ENCODE results near the gene TSSK3. TPM values are rescaled to one million over a fixed set of nuclear protein-coding genes. Genes with fewer than 3 reads are reported as not detected.
A peak's percentile ranks its signal among the peaks of the same experiment; 100 is the strongest.

Gene TSSK3
- total RNA-seq, 1 experiment from 2014 or later, result 2.9 TPM

DNA sequence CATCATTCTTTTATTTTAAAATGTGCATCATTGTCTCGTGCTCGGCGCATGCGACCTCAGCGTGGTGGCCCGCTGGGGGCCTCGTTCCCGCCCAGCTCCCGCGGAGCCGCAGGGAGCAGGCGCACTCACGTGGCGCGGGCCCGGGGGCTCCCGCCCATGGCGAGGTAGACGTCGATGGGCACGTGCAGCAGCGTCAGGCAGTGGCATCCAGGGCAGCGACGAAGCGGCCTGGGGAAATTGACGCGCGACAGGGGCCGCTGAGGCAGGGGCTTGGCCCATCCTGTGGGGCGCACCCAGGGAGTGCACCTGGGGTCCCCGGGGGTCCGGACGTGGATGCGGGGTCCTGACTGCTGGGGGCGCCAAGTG lies 1.0 kb upstream of the TSSK3 start (continued):
- TF ChIP-seq, protein P1, sequence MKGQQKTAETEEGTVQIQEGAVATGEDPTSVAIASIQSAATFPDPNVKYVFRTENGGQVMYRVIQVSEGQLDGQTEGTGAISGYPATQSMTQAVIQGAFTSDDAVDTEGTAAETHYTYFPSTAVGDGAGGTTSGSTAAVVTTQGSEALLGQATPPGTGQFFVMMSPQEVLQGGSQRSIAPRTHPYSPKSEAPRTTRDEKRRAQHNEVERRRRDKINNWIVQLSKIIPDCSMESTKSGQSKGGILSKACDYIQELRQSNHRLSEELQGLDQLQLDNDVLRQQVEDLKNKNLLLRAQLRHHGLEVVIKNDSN (CRISPR knock-in tag; IDR thresholded peaks at IDR 0.05), result peak; percentile 82
- TF ChIP-seq, protein P2, sequence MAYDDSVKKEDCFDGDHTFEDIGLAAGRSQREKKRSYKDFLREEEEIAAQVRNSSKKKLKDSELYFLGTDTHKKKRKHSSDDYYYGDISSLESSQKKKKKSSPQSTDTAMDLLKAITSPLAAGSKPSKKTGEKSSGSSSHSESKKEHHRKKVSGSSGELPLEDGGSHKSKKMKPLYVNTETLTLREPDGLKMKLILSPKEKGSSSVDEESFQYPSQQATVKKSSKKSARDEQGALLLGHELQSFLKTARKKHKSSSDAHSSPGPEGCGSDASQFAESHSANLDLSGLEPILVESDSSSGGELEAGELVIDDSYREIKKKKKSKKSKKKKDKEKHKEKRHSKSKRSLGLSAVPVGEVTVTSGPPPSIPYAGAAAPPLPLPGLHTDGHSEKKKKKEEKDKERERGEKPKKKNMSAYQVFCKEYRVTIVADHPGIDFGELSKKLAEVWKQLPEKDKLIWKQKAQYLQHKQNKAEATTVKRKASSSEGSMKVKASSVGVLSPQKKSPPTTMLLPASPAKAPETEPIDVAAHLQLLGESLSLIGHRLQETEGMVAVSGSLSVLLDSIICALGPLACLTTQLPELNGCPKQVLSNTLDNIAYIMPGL (CRISPR knock-in tag; IDR thresholded peaks at IDR 0.05), result peak; percentile 37; the same call in 1 of the 2 replicates
- TF ChIP-seq, protein P3, sequence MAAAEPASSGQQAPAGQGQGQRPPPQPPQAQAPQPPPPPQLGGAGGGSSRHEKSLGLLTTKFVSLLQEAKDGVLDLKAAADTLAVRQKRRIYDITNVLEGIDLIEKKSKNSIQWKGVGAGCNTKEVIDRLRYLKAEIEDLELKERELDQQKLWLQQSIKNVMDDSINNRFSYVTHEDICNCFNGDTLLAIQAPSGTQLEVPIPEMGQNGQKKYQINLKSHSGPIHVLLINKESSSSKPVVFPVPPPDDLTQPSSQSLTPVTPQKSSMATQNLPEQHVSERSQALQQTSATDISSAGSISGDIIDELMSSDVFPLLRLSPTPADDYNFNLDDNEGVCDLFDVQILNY (CRISPR knock-in tag; IDR thresholded peaks at IDR 0.05), result peak; percentile 86
- TF ChIP-seq, protein P4, sequence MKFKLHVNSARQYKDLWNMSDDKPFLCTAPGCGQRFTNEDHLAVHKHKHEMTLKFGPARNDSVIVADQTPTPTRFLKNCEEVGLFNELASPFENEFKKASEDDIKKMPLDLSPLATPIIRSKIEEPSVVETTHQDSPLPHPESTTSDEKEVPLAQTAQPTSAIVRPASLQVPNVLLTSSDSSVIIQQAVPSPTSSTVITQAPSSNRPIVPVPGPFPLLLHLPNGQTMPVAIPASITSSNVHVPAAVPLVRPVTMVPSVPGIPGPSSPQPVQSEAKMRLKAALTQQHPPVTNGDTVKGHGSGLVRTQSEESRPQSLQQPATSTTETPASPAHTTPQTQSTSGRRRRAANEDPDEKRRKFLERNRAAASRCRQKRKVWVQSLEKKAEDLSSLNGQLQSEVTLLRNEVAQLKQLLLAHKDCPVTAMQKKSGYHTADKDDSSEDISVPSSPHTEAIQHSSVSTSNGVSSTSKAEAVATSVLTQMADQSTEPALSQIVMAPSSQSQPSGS (CRISPR knock-in tag; IDR thresholded peaks at IDR 0.05; ENCODE audit: borderline replicate concordance, low read depth), result peak; percentile 83; the same call in 1 of the 2 replicates
- TF ChIP-seq PRRX2 (CRISPR knock-in tag; IDR thresholded peaks at IDR 0.05) (no peak), JAZF1 (CRISPR knock-in tag; IDR thresholded peaks at IDR 0.05) (no peak), NFYB (CRISPR knock-in tag; conservative IDR thresholded peaks at IDR 0.05; ENCODE audit: low read depth) (0 out of 2 replicates have a peak, but pooled peaks have one; percentile 32), NR2C2 (CRISPR knock-in tag; IDR thresholded peaks at IDR 0.05) (0 out of 2 replicates have a peak, but pooled peaks have one; percentile 60), NFE2L1 (CRISPR knock-in tag; IDR thresholded peaks at IDR 0.05) (peak; percentile 76; the same call in 1 of the 2 replicates), MYBL2 (CRISPR knock-in tag; IDR thresholded peaks at IDR 0.05) (0 out of 2 replicates have a peak, but pooled peaks have one; percentile 77), ESRRA (CRISPR knock-in tag; IDR thresholded peaks at IDR 0.05; ENCODE audit: borderline replicate concordance) (peak; percentile 89), SMAD4 (CRISPR knock-in tag; IDR thresholded peaks at IDR 0.05) (peak; percentile 62; the same call in 1 of the 2 replicates), NR1H2 (CRISPR knock-in tag; IDR thresholded peaks at IDR 0.05) (no peak), TCF7 (CRISPR knock-in tag; IDR thresholded peaks at IDR 0.05; ENCODE audit: low read depth) (no peak), FOXP1 (CRISPR knock-in tag; IDR thresholded peaks at IDR 0.05; ENCODE audit: borderline replicate concordance) (peak; percentile 88), GTF2I (CRISPR knock-in tag; conservative IDR thresholded peaks at IDR 0.05) (no peak), CREB1 (CRISPR knock-in tag; IDR thresholded peaks at IDR 0.05) (peak; percentile 51; the same call in 1 of the 2 replicates), RORB (CRISPR knock-in tag; IDR thresholded peaks at IDR 0.05) (no peak), TEAD1 (CRISPR knock-in tag; IDR thresholded peaks at IDR 0.05) (peak; percentile 60)
- TF ChIP-seq, protein P5, sequence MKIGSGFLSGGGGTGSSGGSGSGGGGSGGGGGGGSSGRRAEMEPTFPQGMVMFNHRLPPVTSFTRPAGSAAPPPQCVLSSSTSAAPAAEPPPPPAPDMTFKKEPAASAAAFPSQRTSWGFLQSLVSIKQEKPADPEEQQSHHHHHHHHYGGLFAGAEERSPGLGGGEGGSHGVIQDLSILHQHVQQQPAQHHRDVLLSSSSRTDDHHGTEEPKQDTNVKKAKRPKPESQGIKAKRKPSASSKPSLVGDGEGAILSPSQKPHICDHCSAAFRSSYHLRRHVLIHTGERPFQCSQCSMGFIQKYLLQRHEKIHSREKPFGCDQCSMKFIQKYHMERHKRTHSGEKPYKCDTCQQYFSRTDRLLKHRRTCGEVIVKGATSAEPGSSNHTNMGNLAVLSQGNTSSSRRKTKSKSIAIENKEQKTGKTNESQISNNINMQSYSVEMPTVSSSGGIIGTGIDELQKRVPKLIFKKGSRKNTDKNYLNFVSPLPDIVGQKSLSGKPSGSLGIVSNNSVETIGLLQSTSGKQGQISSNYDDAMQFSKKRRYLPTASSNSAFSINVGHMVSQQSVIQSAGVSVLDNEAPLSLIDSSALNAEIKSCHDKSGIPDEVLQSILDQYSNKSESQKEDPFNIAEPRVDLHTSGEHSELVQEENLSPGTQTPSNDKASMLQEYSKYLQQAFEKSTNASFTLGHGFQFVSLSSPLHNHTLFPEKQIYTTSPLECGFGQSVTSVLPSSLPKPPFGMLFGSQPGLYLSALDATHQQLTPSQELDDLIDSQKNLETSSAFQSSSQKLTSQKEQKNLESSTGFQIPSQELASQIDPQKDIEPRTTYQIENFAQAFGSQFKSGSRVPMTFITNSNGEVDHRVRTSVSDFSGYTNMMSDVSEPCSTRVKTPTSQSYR (CRISPR knock-in tag; IDR thresholded peaks at IDR 0.05), result peak; percentile 78
- TF ChIP-seq, protein P6, sequence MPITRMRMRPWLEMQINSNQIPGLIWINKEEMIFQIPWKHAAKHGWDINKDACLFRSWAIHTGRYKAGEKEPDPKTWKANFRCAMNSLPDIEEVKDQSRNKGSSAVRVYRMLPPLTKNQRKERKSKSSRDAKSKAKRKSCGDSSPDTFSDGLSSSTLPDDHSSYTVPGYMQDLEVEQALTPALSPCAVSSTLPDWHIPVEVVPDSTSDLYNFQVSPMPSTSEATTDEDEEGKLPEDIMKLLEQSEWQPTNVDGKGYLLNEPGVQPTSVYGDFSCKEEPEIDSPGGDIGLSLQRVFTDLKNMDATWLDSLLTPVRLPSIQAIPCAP (CRISPR knock-in tag; IDR thresholded peaks at IDR 0.05), result peak; percentile 72; the same call in 1 of the 2 replicates
- TF ChIP-seq, protein P7, sequence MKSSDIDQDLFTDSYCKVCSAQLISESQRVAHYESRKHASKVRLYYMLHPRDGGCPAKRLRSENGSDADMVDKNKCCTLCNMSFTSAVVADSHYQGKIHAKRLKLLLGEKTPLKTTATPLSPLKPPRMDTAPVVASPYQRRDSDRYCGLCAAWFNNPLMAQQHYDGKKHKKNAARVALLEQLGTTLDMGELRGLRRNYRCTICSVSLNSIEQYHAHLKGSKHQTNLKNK (CRISPR knock-in tag; IDR thresholded peaks at IDR 0.05), result no peak
- TF ChIP-seq, protein P8, sequence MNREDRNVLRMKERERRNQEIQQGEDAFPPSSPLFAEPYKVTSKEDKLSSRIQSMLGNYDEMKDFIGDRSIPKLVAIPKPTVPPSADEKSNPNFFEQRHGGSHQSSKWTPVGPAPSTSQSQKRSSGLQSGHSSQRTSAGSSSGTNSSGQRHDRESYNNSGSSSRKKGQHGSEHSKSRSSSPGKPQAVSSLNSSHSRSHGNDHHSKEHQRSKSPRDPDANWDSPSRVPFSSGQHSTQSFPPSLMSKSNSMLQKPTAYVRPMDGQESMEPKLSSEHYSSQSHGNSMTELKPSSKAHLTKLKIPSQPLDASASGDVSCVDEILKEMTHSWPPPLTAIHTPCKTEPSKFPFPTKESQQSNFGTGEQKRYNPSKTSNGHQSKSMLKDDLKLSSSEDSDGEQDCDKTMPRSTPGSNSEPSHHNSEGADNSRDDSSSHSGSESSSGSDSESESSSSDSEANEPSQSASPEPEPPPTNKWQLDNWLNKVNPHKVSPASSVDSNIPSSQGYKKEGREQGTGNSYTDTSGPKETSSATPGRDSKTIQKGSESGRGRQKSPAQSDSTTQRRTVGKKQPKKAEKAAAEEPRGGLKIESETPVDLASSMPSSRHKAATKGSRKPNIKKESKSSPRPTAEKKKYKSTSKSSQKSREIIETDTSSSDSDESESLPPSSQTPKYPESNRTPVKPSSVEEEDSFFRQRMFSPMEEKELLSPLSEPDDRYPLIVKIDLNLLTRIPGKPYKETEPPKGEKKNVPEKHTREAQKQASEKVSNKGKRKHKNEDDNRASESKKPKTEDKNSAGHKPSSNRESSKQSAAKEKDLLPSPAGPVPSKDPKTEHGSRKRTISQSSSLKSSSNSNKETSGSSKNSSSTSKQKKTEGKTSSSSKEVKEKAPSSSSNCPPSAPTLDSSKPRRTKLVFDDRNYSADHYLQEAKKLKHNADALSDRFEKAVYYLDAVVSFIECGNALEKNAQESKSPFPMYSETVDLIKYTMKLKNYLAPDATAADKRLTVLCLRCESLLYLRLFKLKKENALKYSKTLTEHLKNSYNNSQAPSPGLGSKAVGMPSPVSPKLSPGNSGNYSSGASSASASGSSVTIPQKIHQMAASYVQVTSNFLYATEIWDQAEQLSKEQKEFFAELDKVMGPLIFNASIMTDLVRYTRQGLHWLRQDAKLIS (CRISPR knock-in tag; IDR thresholded peaks at IDR 0.05; ENCODE audit: borderline replicate concordance), result 0 out of 2 replicates have a peak, but pooled peaks have one; percentile 17
- TF ChIP-seq, protein P9, sequence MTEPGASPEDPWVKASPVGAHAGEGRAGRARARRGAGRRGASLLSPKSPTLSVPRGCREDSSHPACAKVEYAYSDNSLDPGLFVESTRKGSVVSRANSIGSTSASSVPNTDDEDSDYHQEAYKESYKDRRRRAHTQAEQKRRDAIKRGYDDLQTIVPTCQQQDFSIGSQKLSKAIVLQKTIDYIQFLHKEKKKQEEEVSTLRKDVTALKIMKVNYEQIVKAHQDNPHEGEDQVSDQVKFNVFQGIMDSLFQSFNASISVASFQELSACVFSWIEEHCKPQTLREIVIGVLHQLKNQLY (CRISPR knock-in tag; IDR thresholded peaks at IDR 0.05), result no peak
- TF ChIP-seq, protein P10, sequence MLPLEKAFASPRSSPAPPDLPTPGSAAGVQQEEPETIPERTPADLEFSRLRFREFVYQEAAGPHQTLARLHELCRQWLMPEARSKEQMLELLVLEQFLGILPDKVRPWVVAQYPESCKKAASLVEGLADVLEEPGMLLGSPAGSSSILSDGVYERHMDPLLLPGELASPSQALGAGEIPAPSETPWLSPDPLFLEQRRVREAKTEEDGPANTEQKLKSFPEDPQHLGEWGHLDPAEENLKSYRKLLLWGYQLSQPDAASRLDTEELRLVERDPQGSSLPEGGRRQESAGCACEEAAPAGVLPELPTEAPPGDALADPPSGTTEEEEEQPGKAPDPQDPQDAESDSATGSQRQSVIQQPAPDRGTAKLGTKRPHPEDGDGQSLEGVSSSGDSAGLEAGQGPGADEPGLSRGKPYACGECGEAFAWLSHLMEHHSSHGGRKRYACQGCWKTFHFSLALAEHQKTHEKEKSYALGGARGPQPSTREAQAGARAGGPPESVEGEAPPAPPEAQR (CRISPR knock-in tag; IDR thresholded peaks at IDR 0.05), result no peak
